Lower leg skin (tissue), 4 donors: ENCODE results near the gene CELF5. TPM values are rescaled to one million over a fixed set of nuclear protein-coding genes. Genes with fewer than 3 reads are reported as not detected.

Experiments
- DNase-seq, 2 donors: peaks; one replicate each; pipeline ENCODE4 v3.0.0-alpha.2; 2019; ENCODE audit warnings: low spot score in 2 of 2
- H3K4me3 ChIP-seq: fragments of 200-600 bp; sonication (generic); 2 replicates; pipeline ENCODE4 v1.5.1; 2017; ENCODE audit warnings: mild to moderate bottlenecking, low read depth; ENCODE audit not compliant: poor library complexity, severe bottlenecking
- CTCF ChIP-seq, 3 donors: fragments of 450-650 bp; IDR thresholded peaks; one replicate each; pipeline ENCODE4 v1.5.1; 2016; ENCODE audit warnings: antibody characterized with exemption in 3 of 3, mild to moderate bottlenecking in 3 of 3, moderate library complexity in 2 of 3
- POLR2A ChIP-seq, 2 donors: fragments of 450-650 bp; IDR thresholded peaks; one replicate each; pipeline ENCODE4 v1.6.1; 2016 to 2017; ENCODE audit warnings: antibody characterized with exemption in 2 of 2, mild to moderate bottlenecking in 1 of 2, moderate library complexity in 1 of 2
- WGBS, 2 donors: methylation state at CpG; one replicate each; pipeline ENCODE4 v1.1.5; 2018; 5-methylcytosine and 5-hydroxymethylcytosine counted together
- intact Hi-C: fragments of 100-400 bp; cut with DNase I; formaldehyde crosslinking; loops from one replicate; pipeline ENCODE4 v1.15.0; 2023; ENCODE audit warnings: low total_unique reads
- total RNA-seq, 4 donors: library from RNA; depleted of rRNA; stranded (reverse); fragments of >200 nt; gene quantifications; one replicate each; pipeline ENCODE4 v1.1.0, GENCODE V29; 2016

CELF5 gene
- total RNA-seq = under 1 TPM in 2 of 4 donors, not detected in 2; 0.20 to 0.39 TPM

GRCh38 chr19:3224346-3225168 is at the start of gene CELF5:
Gene CELF5, plus strand, starts transcription at chr19:3224661. Its CDS starts 79 bp downstream, at chr19:3224740.
- WGBS, 2 donors = 3 to 6% methylated on average over 27 to 32 of the region's 94 CpGs
- no peak for DNase-seq
- no peak within 1 kb of the TSS for H3K4me3 ChIP-seq
- TF ChIP-seq POLR2A (IDR thresholded peaks at IDR 0.05) (no peak), CTCF (IDR thresholded peaks at IDR 0.05) (no peak)
- intact Hi-C loops = no loop called here

DNA sequence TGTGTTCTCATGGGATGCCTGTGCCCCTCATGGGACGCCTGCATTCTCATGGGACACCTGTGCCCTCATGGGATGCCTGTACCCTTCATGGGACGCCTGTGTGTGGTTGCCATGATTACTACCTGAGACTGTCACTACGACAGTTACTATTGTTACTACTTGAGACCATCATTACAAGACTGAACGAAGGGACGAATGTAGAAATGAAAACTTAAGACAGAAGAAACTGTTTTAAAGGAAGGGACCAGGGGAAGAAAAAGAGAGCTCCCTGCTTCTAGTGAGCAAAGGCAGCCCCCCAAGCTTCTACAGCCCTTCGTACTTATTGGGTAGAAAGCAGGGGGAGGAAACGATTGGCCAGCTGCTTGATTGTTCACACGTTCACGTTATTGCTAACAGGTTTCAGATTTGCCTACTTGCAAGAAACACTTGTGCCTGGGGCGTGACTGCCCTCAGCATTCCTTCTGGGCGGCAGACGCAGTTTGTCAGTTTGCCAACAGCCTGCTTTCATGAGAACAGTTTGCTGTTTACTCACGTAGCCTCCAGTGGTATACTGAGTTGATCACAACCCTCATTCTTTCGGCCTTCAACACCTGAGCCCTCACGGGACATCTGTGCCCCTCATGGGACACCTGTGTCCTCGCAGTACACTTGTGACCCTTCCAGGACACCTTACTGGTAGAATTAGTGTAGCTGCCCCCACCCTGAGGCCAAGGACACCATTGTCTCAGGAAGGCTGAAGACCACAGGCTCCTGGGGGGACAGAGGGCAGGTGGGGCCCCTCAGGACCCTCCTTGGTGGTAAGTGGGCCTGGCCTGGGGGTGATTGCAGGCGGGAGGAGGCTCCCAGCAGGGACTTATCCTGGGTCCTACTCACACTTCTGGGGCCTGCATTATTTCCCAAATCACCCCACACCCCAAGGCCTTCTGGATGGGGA is 48.4 kb upstream of the CELF5 start:
- WGBS, 2 donors = 47 to 51% methylated on average over 16 to 17 of the region's 17 CpGs
- intact Hi-C loops = no loop called here
- DNase-seq = no peak
- TF ChIP-seq POLR2A (IDR thresholded peaks at IDR 0.05) = no peak
- no peak for TF ChIP-seq CTCF (IDR thresholded peaks at IDR 0.05)
- H3K4me3 ChIP-seq = no peak overlapping the region

- no peak overlapping the region for H3K4me3 ChIP-seq
- no peak for TF ChIP-seq CTCF (IDR thresholded peaks at IDR 0.05)
- no peak for TF ChIP-seq POLR2A (IDR thresholded peaks at IDR 0.05)
- WGBS, 2 donors = 54 to 64% methylated on average over 10 to 11 of the region's 11 CpGs
- intact Hi-C loops = no loop called here
- no peak for DNase-seq
Observed at GRCh38 chr19:3176715-3177501, 47.6 kb upstream of the CELF5 start.

GRCh38 chr19:3178377-3178972 is 46.0 kb upstream of the CELF5 start, which contains the start of gene S1PR4:
Gene S1PR4, plus strand, starts transcription at chr19:3178769. Its CDS starts 24 bp downstream, at chr19:3178793.
- no peak for DNase-seq
- intact Hi-C loops = no loop called here
- no peak within 1 kb of the TSS for H3K4me3 ChIP-seq
- 58 to 68% methylated on average over 34 to 41 of the region's 42 CpGs for WGBS, 2 donors
- TF ChIP-seq POLR2A (IDR thresholded peaks at IDR 0.05) = no peak
- no peak for TF ChIP-seq CTCF (IDR thresholded peaks at IDR 0.05)
